ENCODE measurements around the gene EPGN.
A peak's percentile ranks its signal among the peaks of the same experiment; 100 is the strongest.

Gene EPGN

GRCh38 chr4:74353858-74354257 is 45.6 kb downstream of the EPGN start:
- H3K27ac ChIP-seq, result no peak overlapping the region
- TF ChIP-seq CTCF (conservative IDR thresholded peaks at IDR 0.05; ENCODE audit: low read depth), result no peak
- ChIA-PET CTCF (interaction anchor here (0.6 kb wide), 2 partner anchors 72 to 353 kb away, joined by 3 read pairs; no protein-coding TSS in a partner anchor), POLR2A (ENCODE audit: low non-redundant PET) (no interaction called here)
- no peak for DNase-seq (ENCODE audit: low spot score)

GRCh38 chr4:74357965-74358364 is 49.7 kb downstream of the EPGN start:
- ChIA-PET CTCF (interaction anchor here (1.0 kb wide), 1 partner anchor 24 kb away, joined by 5 read pairs; no protein-coding TSS in a partner anchor), POLR2A (ENCODE audit: low non-redundant PET) (no interaction called here)
- DNase-seq (ENCODE audit: low spot score), result no peak
- no peak for TF ChIP-seq CTCF (conservative IDR thresholded peaks at IDR 0.05; ENCODE audit: low read depth)
- H3K27ac ChIP-seq, result no peak overlapping the region

GRCh38 chr4:74361671-74362070 is 53.4 kb downstream of the EPGN start:
- CTCF ChIA-PET, result no interaction called here

GRCh38 chr4:74362347-74362746 is 54.1 kb downstream of the EPGN start:
- no peak for DNase-seq (ENCODE audit: low spot score)
- ChIA-PET POLR2A (ENCODE audit: low non-redundant PET) (no interaction called here), CTCF (no interaction called here)
- TF ChIP-seq CTCF (conservative IDR thresholded peaks at IDR 0.05; ENCODE audit: low read depth), result no peak
- no peak overlapping the region for H3K27ac ChIP-seq

More at GRCh38 chr4:74361671-74362070, 53.4 kb downstream of the EPGN start:
- no peak for TF ChIP-seq CTCF (conservative IDR thresholded peaks at IDR 0.05; ENCODE audit: low read depth)
- DNase-seq (ENCODE audit: low spot score), result no peak
- POLR2A ChIA-PET (ENCODE audit: low non-redundant PET), result no interaction called here
- no peak overlapping the region for H3K27ac ChIP-seq

- TF ChIP-seq CTCF (conservative IDR thresholded peaks at IDR 0.05; ENCODE audit: low read depth), result no peak
- H3K27ac ChIP-seq, result peak overlapping the region; percentile 92
- DNase-seq (ENCODE audit: low spot score), result no peak
- POLR2A ChIA-PET (ENCODE audit: low non-redundant PET), result interaction anchor here (0.6 kb wide), 1 partner anchor 86 kb away, joined by 4 read pairs; no protein-coding TSS in a partner anchor
- CTCF ChIA-PET, result interaction anchor here (0.6 to 0.9 kb wide), 2 partner anchors 251 to 297 kb away, joined by 3 to 9 read pairs; no protein-coding TSS in a partner anchor
These were observed 56.0 kb downstream of the EPGN start for GRCh38 chr4:74364256-74364651.

GRCh38 chr4:74364652-74365491 is 56.6 kb downstream of the EPGN start, which contains the start of gene EREG:
TSS of gene EREG (plus strand) at chr4:74365145. CDS start at chr4:74365309, 164 bp downstream.
- H3K27ac ChIP-seq, result peak within 1 kb of the TSS; percentile 92
- DNase-seq (ENCODE audit: low spot score), result peak; percentile 52
- ChIA-PET POLR2A (ENCODE audit: low non-redundant PET) (interaction anchor here (0.6 kb wide), 2 partner anchors 32 to 85 kb away, joined by 4 to 7 read pairs; no protein-coding TSS in a partner anchor), CTCF (interaction anchor here (0.6 to 0.9 kb wide), 3 partner anchors 167 to 296 kb away, joined by 3 to 9 read pairs (median 3); no protein-coding TSS in a partner anchor)
- no peak for TF ChIP-seq CTCF (conservative IDR thresholded peaks at IDR 0.05; ENCODE audit: low read depth)
